SW480 (cell line): ENCODE data around the gene VAC14.

Source experiments
- DNase-seq: peaks from one replicate; pipeline ENCODE4 v3.0.0-alpha.2; 2016; ENCODE audit warnings: low spot score

The VAC14 gene

DNA sequence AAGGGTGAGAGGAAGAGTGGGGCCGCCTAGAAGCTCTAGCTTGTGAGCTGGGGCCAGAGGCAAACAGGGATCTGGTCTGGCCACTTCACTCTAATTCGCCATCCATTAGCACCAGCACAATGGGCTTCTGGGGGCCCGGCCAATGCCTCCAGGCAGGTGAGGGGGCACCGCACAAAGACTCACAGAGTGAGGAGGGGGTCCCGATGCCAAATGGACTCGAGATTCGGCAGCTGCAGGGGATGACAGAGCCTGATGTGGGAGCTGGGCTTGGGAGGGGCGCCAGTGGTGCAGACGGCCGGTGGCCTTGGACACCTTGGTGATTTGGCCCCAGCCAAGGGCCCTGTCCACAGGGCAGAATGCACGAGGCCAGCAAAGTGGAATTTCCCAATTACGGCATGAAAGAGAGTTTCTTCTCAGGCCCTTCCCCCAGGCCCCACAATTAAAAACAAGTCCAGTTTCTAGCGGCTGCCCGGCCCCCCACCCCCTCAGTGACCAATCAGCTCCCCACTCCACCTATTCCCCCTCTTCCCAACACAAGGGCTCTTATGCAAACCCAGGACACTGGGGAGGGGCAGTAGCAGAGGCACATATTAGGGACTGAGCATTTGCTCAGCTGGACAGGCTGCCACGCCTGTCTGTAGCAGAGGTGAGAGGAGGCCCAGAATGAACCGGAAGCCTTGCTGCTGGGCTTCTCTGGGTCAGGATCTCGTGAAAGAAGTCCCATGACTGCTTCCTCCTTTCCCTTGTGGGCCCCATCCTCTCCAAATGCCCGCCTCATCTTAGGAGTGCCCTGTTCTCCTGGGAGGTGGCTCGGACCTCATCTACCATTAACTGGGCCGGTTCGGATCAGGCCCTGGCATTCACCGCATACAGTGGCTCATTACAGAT lies 75.7 kb downstream of the VAC14 start:
- DNase-seq = no peak

DNA sequence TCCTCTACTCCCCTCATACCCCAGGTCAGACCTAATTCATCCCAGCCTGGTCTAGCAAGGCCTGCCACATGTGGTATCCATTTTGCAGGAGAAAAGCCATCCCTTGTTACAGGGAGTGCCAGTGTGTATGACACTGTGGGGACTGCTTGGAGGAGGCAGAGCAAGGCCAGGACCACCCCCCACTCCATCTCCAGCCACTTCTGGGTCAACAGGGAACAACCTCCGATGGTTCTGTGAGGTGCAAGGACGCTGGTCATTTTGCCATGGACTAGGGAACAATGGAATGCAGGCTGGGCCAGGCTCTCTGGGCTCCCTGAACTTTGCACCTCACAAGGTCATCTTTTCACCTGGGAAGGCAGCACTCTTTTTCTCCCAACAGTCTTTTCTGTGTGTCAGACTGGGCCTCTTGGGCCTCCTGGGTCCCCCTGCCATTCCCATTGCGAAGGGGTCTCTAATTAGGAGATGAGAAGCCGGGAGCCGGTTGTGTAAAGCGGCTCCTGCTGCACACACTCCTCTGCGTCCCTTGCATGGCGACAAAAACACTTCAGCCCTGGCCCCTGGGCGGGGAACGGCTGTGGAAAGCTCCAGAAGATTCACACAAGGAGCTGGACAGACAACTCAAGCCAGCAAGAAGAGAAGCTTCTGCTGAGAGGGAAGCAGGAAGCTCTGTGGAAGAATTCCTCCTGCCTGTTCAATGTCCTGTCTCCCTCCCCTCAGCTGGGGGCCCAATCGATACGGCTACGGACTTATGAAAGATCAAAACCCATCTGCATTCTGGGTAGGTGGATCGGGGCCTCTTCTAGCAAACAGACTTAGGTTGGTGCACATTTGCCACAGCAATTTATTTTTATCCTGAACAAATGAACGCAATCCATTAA lies 76.6 kb downstream of the VAC14 start:
- DNase-seq = no peak

DNA sequence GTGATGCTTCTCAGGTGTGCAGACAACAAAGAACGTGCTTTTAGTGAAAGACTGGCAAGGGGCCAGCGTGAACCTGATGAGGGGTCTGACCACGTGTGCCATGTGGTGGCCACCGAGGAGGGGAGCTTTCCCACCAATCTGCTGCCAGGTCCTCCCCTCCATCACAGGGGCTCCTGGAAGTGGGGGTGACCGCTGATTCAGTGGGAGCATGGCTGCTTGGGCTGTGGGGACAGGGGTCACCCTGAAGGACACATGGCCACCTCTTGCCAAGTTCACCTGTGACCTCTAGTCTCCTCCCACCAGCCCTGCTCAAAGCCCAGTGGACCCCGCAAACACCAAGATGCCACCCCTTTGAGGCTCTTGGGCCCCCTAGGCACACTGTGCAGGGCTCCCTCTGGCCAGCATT lies 77.2 kb downstream of the VAC14 start:
- no peak for DNase-seq

DNA sequence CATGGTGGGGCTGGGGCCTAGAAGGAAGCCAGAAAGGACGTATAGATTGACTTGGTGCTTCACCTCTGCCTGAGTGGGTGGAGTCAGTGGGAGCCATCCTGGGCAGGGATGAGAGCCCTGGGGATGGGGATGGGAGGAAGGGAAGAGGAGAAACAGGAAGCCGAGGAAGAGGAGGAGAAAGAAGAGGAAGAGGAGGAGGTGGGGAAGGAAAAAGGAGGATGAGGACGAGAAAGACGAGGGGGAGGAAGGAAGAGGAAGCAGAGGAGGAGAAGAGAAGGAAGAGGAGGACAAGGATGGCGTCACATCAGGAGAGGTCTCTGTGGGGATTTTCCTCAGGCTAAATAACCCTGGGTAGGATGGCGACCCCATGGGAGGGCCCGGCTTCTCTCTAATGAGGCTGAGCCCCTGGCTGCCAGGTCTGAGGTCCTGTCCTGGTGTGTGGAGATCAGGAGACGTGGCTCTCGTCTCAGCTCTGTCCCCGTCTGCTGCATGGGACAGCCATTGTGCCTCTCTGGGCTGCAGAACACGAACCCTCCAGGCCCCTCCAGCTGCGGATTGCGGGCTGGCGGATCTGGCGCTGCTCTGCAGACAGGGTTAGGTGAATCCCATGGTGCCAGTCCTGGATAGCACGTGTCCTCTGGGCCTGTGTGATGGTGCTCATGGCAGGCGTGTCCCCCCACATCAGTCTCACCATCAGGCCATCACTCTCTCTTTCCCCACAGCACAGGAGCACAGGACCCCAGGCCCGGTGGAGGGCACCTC lies 79.6 kb downstream of the VAC14 start:
- DNase-seq = no peak

DNA sequence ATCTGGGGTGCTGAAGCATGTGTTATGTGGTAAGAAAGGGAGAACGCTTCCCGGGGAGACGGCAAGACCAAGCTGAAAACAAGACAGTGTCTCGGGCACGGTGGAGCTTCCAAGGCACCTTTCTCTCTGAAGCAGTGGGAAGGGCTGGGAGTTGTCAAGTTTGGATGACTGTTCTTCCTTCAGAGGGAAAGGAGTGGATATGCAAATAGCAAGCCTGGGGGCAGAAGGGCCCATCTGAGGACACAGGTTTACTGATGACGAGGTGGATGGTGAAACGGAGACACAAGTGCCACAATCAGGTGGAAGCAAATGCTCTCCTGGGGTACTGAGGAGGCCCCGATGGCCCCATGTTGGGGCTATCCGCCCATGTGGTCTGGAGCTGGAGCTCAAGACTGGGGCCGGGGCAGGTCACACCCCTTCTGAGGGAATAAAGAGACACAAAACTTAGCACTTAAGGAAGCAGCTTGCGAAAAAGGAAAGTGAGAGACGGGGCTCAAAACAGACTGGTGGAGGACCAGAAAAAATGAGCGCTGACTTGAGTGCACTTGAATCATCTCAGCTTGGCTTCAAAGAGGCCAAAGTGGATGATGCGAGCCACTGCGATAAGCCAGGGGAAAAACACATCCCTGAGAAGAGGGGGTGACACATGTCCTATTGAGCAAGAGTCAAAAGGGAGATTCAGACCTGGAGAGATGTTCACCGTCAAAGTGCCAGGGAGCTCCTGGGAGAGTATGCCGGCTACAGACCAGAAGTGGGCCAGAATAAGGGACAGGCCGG lies 80.3 kb downstream of the VAC14 start:
- no peak for DNase-seq

DNA sequence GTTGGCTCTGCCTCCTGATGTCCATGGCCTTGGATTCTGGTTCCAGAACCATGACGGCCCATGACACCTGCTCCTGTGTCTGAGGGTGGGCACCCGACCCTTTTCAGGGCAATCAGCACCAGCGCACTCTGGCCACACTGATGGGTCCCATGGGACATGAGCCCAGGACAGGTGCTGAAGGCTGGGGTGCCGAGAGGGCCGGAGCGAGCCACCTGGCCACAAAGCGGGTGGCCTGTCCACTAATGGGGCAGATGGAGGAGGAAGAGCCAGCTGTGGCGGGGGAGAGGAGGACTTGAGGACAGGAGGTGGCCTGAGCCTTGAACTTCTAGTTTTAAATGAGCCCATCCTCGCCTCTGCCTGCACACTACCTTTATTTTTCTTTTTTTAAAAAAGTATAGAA lies 83.9 kb downstream of the VAC14 start:
- no peak for DNase-seq

DNA sequence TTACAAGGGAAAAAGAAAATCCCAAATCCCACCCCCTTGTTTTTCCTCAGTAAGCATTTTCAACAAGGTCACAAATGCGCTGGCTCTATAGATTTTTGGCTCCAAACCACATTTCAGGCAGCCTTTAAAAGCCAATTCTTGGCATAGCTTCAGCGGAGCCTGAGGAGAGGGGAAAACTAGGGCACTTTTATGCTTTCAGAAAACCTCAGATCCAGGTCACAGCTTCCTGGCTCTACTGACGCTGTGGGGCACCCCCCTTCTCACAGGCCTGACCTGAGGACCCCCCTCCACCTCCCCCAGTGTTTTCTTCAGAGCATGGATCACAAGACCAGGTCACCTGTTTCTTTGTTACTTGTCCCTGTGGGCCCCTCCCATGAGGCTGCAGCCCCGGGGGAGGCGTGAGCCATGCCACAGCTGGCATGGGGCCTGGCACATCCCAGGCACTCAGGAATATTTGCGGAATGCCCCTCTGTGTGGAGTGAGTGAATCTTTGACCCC lies 85.0 kb downstream of the VAC14 start:
- DNase-seq = no peak

DNA sequence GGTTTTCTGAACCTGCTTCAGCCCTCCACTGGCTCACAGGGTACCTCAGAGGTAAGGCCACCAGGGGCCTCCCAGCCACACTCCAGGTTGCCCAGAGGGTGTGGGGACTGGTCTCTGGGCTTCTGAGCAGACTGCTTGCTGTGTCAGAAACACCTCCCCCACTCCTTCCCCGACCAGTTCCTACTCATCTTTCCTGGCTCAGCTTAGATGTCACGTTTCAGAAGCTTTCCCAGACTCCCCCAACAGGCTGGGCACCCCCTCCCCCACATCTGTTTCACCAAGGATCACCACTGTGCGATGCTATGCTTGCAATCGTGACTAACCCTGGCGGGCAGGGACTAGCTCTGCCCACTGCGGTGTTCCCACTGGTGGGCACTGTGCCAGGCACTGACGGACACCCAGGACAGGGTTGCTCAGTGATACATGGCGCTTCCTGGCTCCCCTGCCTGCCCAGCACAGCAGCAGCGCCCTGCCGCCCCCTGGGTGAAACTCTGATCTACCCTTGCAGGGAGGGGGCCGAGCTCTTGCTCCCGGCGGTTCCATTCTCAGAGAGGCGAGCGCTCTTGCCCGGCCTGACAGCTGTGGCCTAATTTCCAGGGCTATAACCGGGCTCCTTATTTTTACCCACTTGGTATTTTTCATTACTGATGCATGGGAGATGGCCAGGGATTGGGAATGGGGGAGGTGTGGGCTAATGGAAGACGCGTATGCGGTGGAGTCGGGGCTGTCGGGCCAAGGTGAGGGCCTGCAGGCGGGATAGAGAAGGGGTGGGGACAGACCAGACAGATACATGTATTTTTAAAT lies 85.7 kb downstream of the VAC14 start:
- DNase-seq = no peak

DNA sequence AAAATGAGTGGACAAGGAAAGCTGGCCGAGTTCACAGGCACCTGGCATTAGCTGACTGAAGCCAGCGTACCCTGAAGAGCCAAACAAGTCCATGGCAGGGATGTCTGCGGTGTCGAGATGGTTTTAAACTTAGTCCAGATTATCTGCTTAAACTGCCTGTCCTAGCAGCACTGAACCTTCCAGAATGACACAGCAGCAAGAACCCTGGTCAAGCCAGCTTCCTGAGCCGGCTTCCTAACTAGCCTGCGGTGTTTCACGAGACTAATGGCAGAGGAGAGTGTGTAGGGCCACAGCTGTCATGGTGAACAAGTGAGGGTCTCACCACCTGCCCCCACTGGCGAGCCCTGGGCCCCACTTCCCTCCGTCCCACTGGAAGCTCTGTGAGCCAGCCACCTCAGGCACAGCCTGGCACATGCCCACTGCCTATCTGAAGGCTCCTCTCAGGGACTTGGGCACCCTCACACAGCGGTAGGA lies 86.3 kb downstream of the VAC14 start:
- no peak for DNase-seq

DNA sequence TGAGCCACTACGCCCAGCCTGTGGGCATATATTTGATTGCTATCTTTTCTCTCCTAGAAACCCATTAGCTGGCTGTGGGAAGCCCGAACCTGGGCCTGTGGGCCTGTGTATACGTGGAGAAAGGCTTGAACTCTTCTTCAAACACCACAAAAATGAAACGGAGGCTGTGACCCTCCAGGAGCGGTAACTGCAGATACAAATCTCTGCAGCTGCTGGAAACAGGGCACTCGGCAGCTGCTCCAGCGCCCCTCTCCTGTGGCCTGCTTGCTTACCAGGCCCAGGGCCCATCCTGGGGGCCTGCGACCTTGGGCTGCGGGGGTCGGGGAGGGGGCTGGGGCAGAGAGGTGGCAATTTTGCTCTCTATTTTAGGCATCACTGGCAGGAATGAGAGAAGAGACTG lies 87.1 kb downstream of the VAC14 start:
- no peak for DNase-seq

DNA sequence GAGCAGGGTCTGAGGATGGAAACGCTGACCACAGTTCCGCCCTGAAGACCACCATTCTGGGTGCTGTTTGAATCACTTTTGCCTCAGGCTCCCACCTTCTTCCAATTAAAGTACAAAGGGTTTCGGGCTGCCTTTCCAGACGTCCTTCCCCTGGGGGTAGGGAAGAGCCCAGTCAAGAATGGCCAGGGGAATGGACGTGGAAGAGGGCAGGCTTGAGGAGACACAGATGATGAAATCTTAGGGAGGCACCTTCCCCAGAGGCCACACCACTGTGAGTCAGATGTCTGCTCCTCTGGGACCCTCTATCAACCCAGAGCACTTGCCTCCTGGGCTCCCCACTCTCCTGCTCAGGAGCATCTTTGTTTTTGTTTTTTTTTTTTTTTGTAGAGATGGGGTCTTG lies 87.6 kb downstream of the VAC14 start:
- DNase-seq = no peak

DNA sequence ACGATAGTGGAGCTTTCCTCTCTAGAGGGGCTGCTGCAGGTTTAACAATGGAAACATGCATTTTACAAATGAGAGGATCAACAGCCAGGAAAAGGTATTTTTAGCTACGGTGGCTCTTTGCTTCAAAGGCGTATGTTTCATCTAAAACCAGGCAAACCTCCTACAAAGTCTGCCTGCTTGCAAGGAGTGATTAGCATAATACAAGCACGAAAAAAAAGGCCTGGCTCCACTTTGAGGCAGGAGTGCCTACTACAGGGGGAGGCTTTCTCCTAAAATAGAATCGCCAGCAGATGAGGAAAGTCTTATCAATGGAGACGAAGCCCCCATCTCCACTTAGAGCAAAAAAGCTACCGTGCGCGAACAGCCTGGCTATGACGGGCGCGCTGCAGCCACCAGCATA lies 88.0 kb downstream of the VAC14 start:
- DNase-seq = no peak

DNA sequence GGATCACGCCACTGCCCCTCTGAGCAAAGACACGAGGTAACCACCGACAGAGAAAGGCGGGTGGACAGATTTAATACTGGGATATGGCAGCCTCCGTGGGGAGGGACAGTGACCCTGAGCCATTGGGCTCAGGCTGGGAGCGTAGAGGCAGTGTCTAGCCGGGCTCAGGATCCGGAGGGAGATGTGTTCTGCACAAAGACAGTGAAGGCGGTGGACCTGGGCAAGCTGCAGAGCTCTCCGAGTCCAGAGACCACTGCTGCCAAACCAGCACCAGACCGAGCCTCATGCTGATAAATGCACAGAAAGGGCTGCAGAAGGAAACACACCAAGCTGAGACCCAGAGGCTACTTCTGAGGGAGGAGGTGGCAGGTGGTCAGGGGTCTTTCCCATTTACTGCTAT lies 88.6 kb downstream of the VAC14 start:
- no peak for DNase-seq

DNA sequence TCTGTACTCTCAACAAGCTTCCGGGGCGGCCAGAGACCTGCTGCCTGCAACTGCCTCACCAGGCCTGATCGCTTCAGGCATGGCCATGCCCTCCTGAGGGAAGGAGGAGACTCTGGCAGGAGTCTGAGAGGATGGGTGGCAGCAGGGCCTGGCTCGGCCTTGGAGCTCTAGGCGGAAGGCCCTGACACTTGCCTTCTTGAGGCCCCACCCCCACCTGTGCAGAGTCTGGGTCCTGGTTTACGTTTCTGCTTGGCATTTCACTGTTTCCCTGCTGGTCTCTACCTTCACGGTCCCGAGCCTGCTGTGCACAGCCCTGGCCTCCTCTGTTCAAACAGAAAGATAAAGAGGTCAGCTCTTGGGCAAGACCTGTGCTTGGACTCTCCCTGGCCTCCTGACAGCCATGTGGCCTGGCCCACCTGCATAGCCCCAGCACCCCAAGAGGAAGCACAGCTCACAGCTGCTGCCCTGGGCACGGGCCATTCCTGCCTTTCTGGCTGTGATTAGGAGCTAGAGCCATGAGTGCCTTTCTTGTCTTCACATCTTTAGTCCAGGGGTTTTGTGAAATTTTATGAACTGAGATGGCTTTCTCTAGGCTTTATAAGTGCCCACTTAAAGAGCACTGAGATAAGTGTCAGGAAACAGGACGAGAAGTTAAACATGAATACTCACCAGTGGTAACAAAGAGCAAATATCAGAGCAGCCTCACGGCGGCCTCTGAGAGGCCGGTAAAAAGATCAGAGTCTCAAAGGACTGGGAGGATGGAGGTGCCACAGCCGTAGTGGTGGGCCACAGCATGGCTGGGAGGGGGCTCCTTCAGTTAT lies 89.5 kb downstream of the VAC14 start:
- no peak for DNase-seq

DNA sequence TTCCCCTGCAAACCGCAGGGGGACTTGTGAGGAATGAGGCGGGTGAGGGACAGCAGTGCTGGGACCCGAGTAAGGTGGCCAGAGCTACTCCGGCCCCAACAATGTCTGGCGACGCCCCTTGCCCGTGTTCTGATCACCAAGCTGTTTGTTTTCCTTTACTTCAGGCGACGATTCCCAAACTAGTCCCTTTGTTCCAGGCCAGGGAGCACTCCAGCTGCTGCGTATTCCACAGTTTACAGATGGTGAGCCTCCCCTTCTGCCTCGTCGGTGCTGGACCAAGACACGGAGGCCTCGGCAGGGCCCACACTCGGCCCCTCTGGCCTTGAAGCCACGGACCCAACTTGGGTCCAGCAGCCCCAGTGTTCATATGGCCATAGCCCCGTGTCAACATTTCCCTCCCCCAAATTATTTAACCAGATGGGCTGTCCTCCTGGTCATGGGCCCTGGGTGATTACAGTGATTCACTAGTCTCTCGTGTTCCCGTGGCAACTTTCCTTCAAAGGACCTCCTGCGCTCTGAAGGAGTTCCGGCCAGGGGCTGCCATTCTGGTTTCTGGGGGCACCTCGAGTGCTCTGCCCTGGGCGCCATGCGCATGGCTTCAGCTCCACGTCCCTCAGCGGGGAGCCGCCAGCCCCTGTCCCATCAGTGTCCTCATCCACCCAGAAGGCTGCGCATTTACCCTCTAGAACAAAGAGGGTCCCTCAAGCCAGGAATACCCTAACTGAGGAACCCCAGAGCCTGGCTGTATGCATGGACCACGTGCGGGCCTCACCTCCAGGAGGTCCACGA lies 90.3 kb downstream of the VAC14 start:
- no peak for DNase-seq

DNA sequence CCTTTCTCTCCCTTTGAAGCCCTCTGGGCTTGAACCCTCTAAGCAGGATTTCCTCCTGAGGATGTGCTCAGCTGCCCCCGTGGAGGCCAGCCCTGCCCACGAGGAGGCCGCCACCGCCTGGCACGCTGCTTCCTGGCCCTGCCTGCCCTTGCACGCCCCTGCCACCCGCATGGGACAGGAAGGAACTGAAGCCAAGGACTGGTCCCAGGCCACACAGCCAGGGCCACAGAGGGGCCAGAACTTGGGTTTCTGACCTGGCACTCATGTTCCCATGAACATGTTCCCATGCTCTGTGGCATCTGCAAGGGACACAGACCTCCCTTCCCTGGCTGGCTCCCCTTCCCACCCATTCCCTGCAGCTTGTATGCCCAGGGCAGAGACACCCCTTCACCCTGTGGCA lies 91.0 kb downstream of the VAC14 start:
- DNase-seq = no peak

DNA sequence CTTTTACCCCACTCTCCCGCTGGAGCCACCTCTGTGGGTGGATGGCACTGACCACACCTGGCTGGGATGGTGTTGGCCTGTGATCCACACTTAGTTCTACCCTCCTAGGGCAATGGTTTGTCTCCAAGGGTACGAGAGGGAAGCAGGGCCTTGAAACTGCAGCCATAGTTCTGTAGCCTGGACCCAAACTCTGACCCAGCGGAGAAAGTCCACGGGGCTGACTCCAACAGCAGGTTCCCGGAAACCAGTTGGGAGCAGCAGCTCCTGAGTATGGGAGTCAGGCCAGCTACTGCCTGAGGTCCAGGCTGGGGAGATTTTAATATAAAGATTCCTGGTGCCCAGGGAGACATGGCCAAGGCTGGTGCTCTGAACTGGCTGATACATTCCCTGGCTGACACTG lies 91.5 kb downstream of the VAC14 start:
- no peak for DNase-seq

DNA sequence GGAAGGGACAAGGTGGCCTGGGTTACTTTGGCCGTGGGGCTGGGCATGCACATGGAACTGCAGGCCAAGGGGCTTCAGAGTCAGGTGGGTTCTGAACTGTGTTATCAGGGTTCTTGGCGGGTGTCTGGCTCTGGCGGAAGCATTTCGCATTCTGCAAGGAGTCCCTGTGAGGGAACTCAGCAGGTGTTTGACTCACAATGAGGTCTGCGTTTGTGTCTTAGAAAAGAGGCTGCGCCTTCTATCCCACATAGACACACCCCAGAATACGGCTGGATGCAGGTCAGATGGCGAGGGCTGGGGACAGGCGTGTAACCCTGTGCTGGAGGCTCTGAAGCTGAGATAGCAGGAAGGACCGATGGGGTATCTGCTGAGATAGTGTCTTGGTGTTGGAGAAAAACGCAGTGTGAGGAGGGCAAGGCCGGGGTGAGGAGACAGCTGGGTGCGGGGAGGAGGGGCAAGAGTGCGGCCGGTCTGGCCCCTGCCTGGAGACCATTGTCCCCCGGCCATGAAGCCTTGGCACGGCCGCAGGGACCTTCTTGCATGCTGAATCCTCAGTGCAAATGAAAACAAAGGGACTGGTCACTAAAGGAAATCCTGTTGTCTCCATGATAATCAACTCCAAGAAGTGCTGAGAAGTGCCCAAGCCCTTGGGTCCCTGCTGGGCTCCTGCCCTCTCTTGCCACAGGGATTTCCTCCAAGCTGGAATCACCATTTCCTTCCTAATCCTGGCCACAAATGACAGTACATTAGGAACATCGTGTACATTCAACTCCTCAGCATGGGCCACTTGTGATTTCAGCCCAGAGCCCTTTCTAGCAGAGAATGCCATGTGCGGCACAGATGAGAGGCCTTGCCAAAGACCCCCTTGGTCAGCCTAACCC lies 92.4 kb downstream of the VAC14 start:
- no peak for DNase-seq
